Measurements from ENCODE around the gene OPRM1.

- TF ChIP-seq CTCF (IDR thresholded peaks at IDR 0.05) (no peak), POLR2A (IDR thresholded peaks at IDR 0.05) (no peak)
Observed at GRCh38 chr6:154267508-154268106, 228.6 kb downstream of the OPRM1 start.

Measured in breast epithelium (tissue), 3 donors.